ENCODE data around the gene MAPK7. TPM values are rescaled to one million over a fixed set of nuclear protein-coding genes. Genes with fewer than 3 reads are reported as not detected.

Gene MAPK7
- total and polyA plus RNA-seq, 10 of the 15 experiments (the other 5 are each of a cell fraction or from before 2014, with no cell fraction given) = 0.37 to 13.5 (median 5.6) TPM

DNA sequence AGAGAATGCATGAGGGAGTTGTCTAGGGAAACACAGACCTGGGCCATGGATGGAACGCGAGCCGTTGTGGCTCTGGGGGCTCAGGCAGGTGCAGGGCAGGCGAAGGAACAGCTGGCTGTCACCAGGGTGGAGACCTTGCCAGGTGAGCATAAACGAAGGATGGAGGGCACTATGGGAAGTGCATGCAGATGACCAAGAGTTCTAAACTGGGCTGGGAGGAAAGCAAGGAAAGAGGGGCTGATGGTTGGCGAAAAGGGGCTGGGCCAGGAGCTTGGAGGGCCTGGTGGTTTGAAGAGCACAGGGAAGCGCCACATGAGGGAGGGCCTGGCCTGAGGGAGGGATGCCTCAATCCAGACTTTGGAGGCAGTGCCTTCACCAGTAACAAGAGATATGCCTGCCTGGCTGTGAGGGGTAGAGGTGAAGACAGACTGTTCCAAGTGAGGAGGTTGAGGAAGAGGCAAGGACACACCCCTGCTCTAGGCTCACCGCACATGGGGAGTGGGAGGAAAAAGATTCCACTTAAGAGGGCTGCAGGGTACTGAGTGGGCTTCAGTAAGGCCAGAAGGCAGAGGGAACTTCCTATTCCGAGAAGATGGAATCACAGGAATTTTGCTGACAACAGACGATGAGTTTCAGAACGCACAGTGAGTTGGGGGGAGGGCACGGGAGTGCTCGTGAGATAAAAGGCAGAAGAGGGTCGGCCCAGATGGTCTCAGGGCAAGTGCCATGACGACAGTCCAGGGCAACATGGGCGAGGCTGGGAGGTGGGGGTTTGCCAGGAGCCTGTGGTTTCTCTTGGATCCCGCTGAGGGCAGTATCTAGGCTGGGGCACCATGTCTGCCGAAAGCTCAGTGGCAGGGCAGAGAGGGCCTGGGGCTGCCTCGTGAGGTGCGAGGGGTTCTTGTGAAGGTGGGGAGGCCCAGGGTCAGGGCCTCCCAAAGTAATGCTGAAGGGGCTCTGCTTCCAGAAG is 36.4 kb upstream of the MAPK7 start:
- ChIA-PET RAD21 (ENCODE audit: unreplicated experiment) (no interaction called here), SMC1A (ENCODE audit: uncharacterized antibody, unreplicated experiment) (interaction anchor here (1.1 kb wide), 1 partner anchor 57 kb away, joined by 3 read pairs; no protein-coding TSS in a partner anchor), POLR2A (no interaction called here), CTCF (interaction anchor here (1.2 kb wide), 1 partner anchor 24 kb away, joined by 3 read pairs; no protein-coding TSS in a partner anchor)
- 50% methylated on average over 20 of the region's 20 CpGs for WGBS (ENCODE audit: insufficient coverage, insufficient replicate concordance, low lambda C conversion rate, missing lambda C conversion rate)
- H3K79me2 ChIP-seq (ENCODE audit: control insufficient read depth, insufficient read depth, low read length) = no peaks in the 10 kb centered on the region
- H3K4me2 ChIP-seq (ENCODE audit: control insufficient read depth, insufficient read depth) = no peak overlapping the region
- H3K4me3 ChIP-seq = no peak overlapping the region
- in situ Hi-C loops (cut with MboI) (no loop called here), intact Hi-C loops (cut with micrococcal nuclease; ENCODE audit: unreplicated experiment) (no loop called here)
- BruUV-seq (replicated peaks) = no TSS peak
- no peaks in the 10 kb centered on the region for H3K36me3 ChIP-seq (ENCODE audit: control insufficient read depth in 2 of 2, insufficient read depth in 2 of 2, low read length in 1 of 2)
- no peaks in the 10 kb centered on the region for H4K20me1 ChIP-seq (ENCODE audit: control insufficient read depth, insufficient read depth)
- no peaks in the 10 kb centered on the region for H3K4me1 ChIP-seq (ENCODE audit: control insufficient read depth, insufficient read depth, low read length)
- no peak overlapping the region for H3K9ac ChIP-seq (ENCODE audit: control insufficient read depth, insufficient read depth, low read length)
- no peaks in the 10 kb centered on the region for H3K9me3 ChIP-seq (replicated peaks; ENCODE audit: control insufficient read depth, insufficient read depth, low read length)
- H3K27ac ChIP-seq (ENCODE audit: control insufficient read depth, insufficient read depth) = no peak overlapping the region
- ATAC-seq (no peak), FAIRE-seq (no peak), DNase-seq (ENCODE audit: low read depth, low spot score) (no peak)
- no peak overlapping the region for H2AFZ ChIP-seq (ENCODE audit: control insufficient read depth, low read depth, low read length)
- H3K27me3 ChIP-seq (replicated peaks in 1 of 2; ENCODE audit: control insufficient read depth in 2 of 2, insufficient read depth in 2 of 2, low read length in 1 of 2) = no peaks in the 10 kb centered on the region; a peak in 1 of 4 replicates
- TF ChIP-seq MEF2B (IDR thresholded peaks at IDR 0.05; ENCODE audit: partially characterized antibody, poor library complexity, severe bottlenecking) = no peak
- TF ChIP-seq ZBTB33 (IDR thresholded peaks at IDR 0.05) = no peak
- no peak for TF ChIP-seq IRF5 (IDR thresholded peaks at IDR 0.05; ENCODE audit: borderline replicate concordance)
- no peak for TF ChIP-seq RAD21 (IDR thresholded peaks at IDR 0.05; ENCODE audit: insufficient read depth, low read depth, low read length)
- no peak for TF ChIP-seq POU2F2 (IDR thresholded peaks at IDR 0.05; ENCODE audit: borderline replicate concordance, low read depth, low read length)
